Sigmoid colon (tissue), 4 donors: ENCODE results near the gene DNER.

Experiments used
- CTCF ChIP-seq, 4 experiments: fragments of 450-650 bp in 3 of 4; fragments of 200-600 bp in 1 of 4; IDR thresholded peaks; one replicate each; pipeline ENCODE4 v1.5.1; 2016 to 2019; ENCODE audit warnings: antibody characterized with exemption in 4 of 4, mild to moderate bottlenecking in 3 of 4, moderate library complexity in 2 of 4
- EP300 ChIP-seq, 4 donors: sonication (generic); formaldehyde crosslinking; IDR thresholded peaks; one replicate each; pipeline ENCODE4 v1.6.1; 2017; ENCODE audit warnings: antibody characterized with exemption in 4 of 4
- POLR2A ChIP-seq, 2 donors: fragments of 450-650 bp; IDR thresholded peaks; one replicate each; pipeline ENCODE4 v1.6.1; 2016; ENCODE audit warnings: antibody characterized with exemption in 2 of 2, mild to moderate bottlenecking in 2 of 2, moderate library complexity in 2 of 2
- POLR2AphosphoS5 ChIP-seq, 4 donors: sonication (generic); formaldehyde crosslinking; IDR thresholded peaks; one replicate each; pipeline ENCODE4 v1.6.1; 2017; ENCODE audit warnings: antibody characterized with exemption in 4 of 4

- no peak for TF ChIP-seq POLR2AphosphoS5 (IDR thresholded peaks at IDR 0.05)
- TF ChIP-seq CTCF (IDR thresholded peaks at IDR 0.05) = no peak
- TF ChIP-seq POLR2A (IDR thresholded peaks at IDR 0.05) = no peak
- no peak for TF ChIP-seq EP300 (IDR thresholded peaks at IDR 0.05)
Observed at GRCh38 chr2:229646186-229646723, 68.1 kb downstream of the DNER start.
